ENCODE measurements around the gene PHKA2. TPM values are rescaled to one million over a fixed set of nuclear protein-coding genes. Genes with fewer than 3 reads are reported as not detected.
"Not testable (repeated sequence)": the region's sequence is repeated elsewhere in the genome, so short reads cannot be mapped to it uniquely, and the experiment has no call there.

PHKA2 gene
- total RNA-seq, 3 donors from 2014 or later (not counting 1 experiment from before 2014, with no cell fraction given): 34.2 to 45.9 (median 35.1) TPM

DNA sequence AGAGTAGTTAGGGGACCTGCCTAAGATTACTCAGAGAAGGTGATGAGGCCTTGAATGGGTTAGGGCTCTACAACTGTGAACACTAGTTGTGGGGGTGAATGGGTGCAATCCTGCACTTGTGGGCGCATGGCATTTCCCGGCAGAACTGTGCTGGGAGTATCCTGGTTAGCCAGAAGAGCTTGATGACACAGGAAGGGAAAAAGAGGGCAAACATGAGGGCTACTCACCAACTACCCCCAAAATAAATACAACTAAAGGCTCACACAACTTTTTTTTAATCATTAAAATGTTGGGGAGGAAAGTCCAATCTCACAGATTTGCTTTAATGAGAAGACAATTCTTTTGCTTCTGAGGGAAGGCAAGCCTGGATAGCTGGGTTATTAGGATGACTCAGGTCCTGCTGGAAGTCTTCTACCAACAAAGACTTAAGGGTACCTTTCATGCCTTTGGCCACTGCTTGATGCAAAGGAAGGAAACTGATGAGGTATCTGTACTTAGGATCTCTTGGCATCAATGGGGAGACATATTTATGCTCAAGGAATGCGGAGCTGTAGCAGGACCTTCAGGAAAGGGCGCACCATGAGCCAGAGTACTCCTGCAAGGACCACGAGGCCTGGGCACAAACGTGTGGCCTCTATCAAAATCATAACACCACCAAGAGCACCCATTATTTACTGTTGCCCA, 2.6 kb downstream of the PHKA2 start:
- Histone ChIP-seq H3K27ac (ENCODE audit: low read length) (no peak overlapping the region), H3K36me3 (ENCODE audit: control insufficient read depth, insufficient read depth, low read length) (no peaks in the 10 kb centered on the region), H3K4me1 (ENCODE audit: control insufficient read depth, insufficient read depth, low read length) (peaks cover 7% of the 10 kb centered on the region), H3K27me3 (ENCODE audit: control insufficient read depth, insufficient read depth, low read length) (no peaks in the 10 kb centered on the region), H3K9me3 (ENCODE audit: control insufficient read depth, insufficient read depth, low read length) (no peaks in the 10 kb centered on the region), H3K4me3 (ENCODE audit: low read length) (no peak overlapping the region)
- WGBS (ENCODE audit: insufficient coverage): 92% methylated on average over 6 of the region's 6 CpGs
- no peaks in the 10 kb centered on the region for H3K27me3 Mint-ChIP-seq (ENCODE audit: low read depth in 2 of 2)
- H3K4me3 Mint-ChIP-seq: no peak overlapping the region
- H3K36me3 Mint-ChIP-seq: no peaks in the 10 kb centered on the region
- intact Hi-C loops (cut with micrococcal nuclease): no loop called here
- peaks cover 13 to 14% of the 10 kb centered on the region in 2 donors for H3K4me1 Mint-ChIP-seq
- ATAC-seq (no peak), DNase-seq (no peak)
- TF ChIP-seq, protein P1, sequence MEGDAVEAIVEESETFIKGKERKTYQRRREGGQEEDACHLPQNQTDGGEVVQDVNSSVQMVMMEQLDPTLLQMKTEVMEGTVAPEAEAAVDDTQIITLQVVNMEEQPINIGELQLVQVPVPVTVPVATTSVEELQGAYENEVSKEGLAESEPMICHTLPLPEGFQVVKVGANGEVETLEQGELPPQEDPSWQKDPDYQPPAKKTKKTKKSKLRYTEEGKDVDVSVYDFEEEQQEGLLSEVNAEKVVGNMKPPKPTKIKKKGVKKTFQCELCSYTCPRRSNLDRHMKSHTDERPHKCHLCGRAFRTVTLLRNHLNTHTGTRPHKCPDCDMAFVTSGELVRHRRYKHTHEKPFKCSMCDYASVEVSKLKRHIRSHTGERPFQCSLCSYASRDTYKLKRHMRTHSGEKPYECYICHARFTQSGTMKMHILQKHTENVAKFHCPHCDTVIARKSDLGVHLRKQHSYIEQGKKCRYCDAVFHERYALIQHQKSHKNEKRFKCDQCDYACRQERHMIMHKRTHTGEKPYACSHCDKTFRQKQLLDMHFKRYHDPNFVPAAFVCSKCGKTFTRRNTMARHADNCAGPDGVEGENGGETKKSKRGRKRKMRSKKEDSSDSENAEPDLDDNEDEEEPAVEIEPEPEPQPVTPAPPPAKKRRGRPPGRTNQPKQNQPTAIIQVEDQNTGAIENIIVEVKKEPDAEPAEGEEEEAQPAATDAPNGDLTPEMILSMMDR (IDR thresholded peaks at IDR 0.05): no peak
- H3K9me3 Mint-ChIP-seq: no peaks in the 10 kb centered on the region
- H3K27ac Mint-ChIP-seq: no peak overlapping the region

- intact Hi-C loops (cut with micrococcal nuclease); H3K4me3 Mint-ChIP-seq; H3K4me3 ChIP-seq (ENCODE audit: low read length); H3K27ac Mint-ChIP-seq; H3K36me3 Mint-ChIP-seq; H3K27ac ChIP-seq (ENCODE audit: low read length); ATAC-seq; H3K27me3 Mint-ChIP-seq (ENCODE audit: low read depth in 2 of 2); H3K9me3 Mint-ChIP-seq; H3K4me1 ChIP-seq (ENCODE audit: control insufficient read depth, insufficient read depth, low read length); H3K9me3 ChIP-seq (ENCODE audit: control insufficient read depth, insufficient read depth, low read length); DNase-seq; H3K36me3 ChIP-seq (ENCODE audit: control insufficient read depth, insufficient read depth, low read length); H3K27me3 ChIP-seq (ENCODE audit: control insufficient read depth, insufficient read depth, low read length): not testable (repeated sequence)
- 44% methylated on average over 3 of the region's 6 CpGs for WGBS (ENCODE audit: insufficient coverage)
- H3K4me1 Mint-ChIP-seq: peaks cover 12 to 16% of the 10 kb centered on the region in 2 donors
Measured at GRCh38 chrX:18980262-18980661, 3.7 kb downstream of the PHKA2 start.

GRCh38 chrX:18974993-18975392, 8.9 kb downstream of the PHKA2 start:
- peaks cover 6 to 19% of the 10 kb centered on the region in 2 donors for H3K4me1 Mint-ChIP-seq
- TF ChIP-seq, protein P1 (IDR thresholded peaks at IDR 0.05): no peak
- Histone ChIP-seq H3K4me3 (ENCODE audit: low read length) (no peak overlapping the region), H3K9me3 (ENCODE audit: control insufficient read depth, insufficient read depth, low read length) (no peaks in the 10 kb centered on the region), H3K27ac (ENCODE audit: low read length) (no peak overlapping the region), H3K27me3 (ENCODE audit: control insufficient read depth, insufficient read depth, low read length) (no peaks in the 10 kb centered on the region), H3K4me1 (ENCODE audit: control insufficient read depth, insufficient read depth, low read length) (no peaks in the 10 kb centered on the region), H3K36me3 (ENCODE audit: control insufficient read depth, insufficient read depth, low read length) (no peaks in the 10 kb centered on the region)
- H3K36me3 Mint-ChIP-seq: no peaks in the 10 kb centered on the region
- no peaks in the 10 kb centered on the region for H3K27me3 Mint-ChIP-seq (ENCODE audit: low read depth in 2 of 2)
- no peak overlapping the region for H3K4me3 Mint-ChIP-seq
- no peaks in the 10 kb centered on the region for H3K9me3 Mint-ChIP-seq
- H3K27ac Mint-ChIP-seq: no peak overlapping the region
- DNase-seq (no peak), ATAC-seq (no peak)
- intact Hi-C loops (cut with micrococcal nuclease): no loop called here
- over 99% methylated on average over 7 of the region's 7 CpGs for WGBS (ENCODE audit: insufficient coverage)

DNA sequence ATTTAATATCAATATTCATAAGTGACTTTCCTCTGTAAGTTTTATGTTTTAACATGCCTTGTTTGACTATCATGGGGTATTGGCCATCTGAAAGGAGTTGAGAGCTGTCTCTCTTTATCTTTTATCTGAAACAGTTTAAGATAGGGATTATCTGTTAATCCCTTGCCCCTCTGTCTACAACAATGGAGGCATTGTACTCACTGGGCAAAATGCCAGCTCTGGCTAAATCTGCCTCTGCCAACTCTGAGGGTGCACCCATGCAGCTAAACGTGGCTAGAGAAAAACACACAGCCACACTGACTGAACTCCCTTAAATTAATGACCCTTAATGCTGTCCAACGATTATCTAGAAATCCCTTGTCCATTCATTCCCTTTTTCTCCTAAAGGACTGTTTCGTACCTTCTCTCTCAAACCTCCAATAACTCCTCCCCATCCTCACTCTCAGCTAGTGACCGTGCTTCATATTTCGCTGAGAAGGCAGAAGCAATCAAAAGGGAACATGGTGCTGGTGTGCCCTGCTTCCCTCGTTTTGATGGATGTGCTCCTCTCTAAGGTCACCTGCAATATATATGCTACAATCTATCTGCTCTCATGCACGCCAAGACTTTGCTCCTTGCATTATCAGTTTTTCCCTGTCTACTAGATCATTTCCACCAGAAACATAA, 10.3 kb downstream of the PHKA2 start:
- ATAC-seq (no peak), DNase-seq (no peak)
- no peaks in the 10 kb centered on the region for H3K27me3 Mint-ChIP-seq (ENCODE audit: low read depth in 2 of 2)
- H3K9me3 Mint-ChIP-seq: no peaks in the 10 kb centered on the region
- H3K27ac Mint-ChIP-seq: no peak overlapping the region
- H3K4me3 Mint-ChIP-seq: no peak overlapping the region
- Histone ChIP-seq H3K27me3 (ENCODE audit: control insufficient read depth, insufficient read depth, low read length) (no peaks in the 10 kb centered on the region), H3K36me3 (ENCODE audit: control insufficient read depth, insufficient read depth, low read length) (no peaks in the 10 kb centered on the region), H3K27ac (ENCODE audit: low read length) (no peak overlapping the region), H3K4me1 (ENCODE audit: control insufficient read depth, insufficient read depth, low read length) (no peaks in the 10 kb centered on the region), H3K4me3 (ENCODE audit: low read length) (no peak overlapping the region), H3K9me3 (ENCODE audit: control insufficient read depth, insufficient read depth, low read length) (no peaks in the 10 kb centered on the region)
- intact Hi-C loops (cut with micrococcal nuclease): no loop called here
- H3K36me3 Mint-ChIP-seq: no peaks in the 10 kb centered on the region
- WGBS (ENCODE audit: insufficient coverage): 96% methylated on average over 7 of the region's 7 CpGs
- peaks cover 6 to 19% of the 10 kb centered on the region in 2 donors for H3K4me1 Mint-ChIP-seq
- TF ChIP-seq, protein P1 (IDR thresholded peaks at IDR 0.05): no peak

Measured in natural killer cell (primary cell).